Muscle of arm (tissue), 12 donors: ENCODE data around the gene RTEL1. TPM values are rescaled to one million over a fixed set of nuclear protein-coding genes. Genes with fewer than 3 reads are reported as not detected.
"Not testable (repeated sequence)": the region's sequence is repeated elsewhere in the genome, so short reads cannot be mapped to it uniquely, and the experiment has no call there.

Experiments
- DNase-seq: peaks from one replicate; pipeline ENCODE4 v3.0.0-alpha.2; 2013
- polyA plus RNA-seq, 12 donors: library from polyadenylated mRNA; unstranded; fragments of 120-200 nt; gene quantifications; one replicate each; pipeline ENCODE4 v1.2.1, GENCODE V29; 2013; ENCODE audit not compliant: insufficient read length in 12 of 12

The RTEL1 gene
- polyA plus RNA-seq, 12 donors, result 8.2 to 18.1 (median 10.8) TPM; not detected in 1

DNA sequence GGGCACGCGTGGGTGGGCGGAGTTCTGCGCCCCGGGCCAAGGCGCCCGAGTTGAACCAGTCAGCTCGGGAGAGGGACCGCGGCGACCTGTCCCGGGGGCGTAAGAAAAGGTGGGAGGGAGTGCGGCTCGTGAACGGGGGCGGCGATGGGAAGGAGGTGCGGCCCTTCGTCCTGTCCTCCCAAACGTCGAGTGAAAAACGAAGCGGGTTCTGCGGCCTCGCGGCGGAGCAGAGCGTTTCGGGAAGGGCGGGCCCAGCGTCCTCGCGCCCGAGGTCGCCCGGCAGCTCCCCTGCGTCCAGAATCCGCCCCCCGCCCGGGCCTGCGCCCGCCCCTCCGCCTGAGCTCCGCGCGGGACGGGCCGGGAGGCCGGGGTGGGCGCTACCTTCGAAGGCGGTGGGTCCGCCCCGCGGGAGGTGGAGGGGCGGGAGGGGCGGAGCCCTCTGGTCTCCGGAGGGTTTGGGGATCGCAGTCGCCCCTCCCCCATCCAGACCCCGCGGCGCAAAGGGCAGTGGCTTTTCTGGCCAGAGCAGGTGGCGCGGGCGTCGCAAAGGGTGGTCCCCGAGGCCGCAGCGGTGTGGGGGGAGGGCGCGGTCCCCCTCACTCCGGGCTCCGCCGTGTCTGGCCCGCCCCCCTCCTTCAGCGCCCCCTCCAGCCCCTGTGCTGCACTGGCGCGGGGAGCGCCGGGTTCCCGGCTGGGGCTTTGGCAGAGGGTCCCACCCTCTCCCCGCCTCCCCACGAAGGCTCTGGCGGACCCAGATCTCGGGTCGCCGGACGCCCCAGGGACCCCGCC lies 5.7 kb upstream of the RTEL1 start:
- no peak for DNase-seq

DNA sequence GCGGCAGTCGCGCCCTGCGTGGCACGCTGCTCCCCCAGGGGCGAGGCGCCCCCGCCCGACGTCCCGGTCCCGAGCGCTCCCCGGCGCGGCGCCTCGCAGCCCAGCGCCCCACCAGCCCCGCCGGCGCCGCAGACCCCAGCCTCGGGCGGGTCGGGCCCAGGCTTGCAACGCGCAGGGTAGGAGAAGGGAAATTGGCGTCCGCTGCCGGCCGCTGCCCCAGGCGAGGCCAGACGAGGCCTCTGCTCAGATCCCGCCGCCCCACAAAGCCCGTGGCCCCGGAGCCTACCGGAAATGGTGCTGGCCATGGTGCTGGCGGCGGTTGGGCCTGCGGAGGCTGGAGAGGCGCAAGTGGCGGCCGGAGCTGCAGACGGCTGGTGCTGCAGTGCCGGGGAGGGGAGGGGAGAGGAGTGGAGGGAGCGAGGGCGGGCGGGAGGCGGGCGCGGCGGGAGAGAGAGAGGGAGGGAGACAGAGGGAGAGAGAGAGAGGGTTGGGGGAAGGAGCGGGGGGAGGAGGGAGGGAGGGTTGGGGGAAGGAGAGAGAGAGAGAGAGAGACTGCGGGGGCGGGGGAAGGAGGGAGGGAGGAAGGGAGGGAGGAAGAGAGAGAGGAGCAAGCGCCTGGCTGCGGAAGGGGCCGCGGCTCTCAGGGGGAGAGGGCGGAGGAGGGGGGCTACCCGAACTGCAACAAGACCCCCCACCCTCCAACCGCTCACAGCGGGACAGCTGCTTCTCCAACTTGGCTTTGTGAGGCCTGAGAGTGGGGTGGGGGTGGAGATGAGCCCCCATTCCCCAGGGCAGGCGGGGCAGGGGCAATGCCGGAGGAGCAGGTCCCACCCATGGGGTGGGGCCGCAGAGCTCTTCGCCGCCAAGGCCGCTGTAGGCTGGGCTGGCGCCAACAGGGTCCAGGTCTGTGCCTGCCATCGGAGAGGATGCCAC lies 4.8 kb upstream of the RTEL1 start, which contains the start of gene STMN3:
Gene STMN3 (minus strand): TSS at position 384 of the 933 bp plus-strand sequence. CDS start 79 bp downstream, at position 305.
- DNase-seq, result peak; percentile 89

- no peak for DNase-seq
These were observed 4.0 kb upstream of the RTEL1 start for GRCh38 chr20:63653974-63654668.

- no peak for DNase-seq
These were observed 2.9 kb upstream of the RTEL1 start for GRCh38 chr20:63655249-63655648.

DNA sequence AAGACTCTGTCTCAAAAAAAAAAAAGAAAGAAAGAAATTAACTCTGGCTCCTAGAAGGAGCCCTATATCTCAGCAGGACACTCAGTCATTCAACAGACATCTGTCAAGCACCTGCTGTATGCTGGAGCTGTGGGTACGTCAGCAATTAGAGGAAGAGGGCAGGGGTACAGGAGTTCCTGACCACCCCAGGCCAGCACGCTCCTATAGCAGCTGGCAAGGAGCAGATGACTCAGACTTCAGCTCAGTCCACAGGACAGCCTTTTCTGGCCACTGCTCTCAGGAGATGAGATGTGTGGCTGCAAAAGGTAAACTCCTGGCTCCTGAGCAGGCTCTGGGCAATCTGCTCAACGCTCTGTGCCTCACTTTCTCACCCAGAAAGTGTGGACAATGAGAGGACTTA lies 1.7 kb upstream of the RTEL1 start:
- DNase-seq, result no peak

GRCh38 chr20:63657260-63657936 lies 714 bp upstream of the RTEL1 start:
- DNase-seq, result no peak

DNA sequence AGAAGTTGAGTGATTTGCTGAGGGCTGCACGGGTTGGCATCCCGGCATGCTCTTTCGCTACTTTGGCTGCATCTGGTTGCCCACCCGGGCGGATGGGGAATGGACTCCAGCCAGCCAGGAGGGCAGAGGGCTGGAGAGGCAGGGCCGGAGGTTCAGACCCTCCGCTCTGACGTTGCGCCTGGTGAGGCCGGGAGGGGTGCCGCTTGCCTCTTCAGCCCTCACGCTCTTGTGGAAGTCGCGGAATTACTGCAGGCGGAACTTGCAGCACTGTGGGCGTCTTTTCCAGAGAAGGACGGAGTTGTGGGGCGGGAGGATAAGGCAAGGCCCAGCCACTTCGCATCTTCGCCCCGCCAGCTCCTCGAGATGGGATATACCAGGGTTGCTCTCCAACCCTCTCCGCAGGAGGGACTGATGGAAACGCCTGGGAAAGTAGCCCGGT lies 656 bp downstream of the RTEL1 start:
- no peak for DNase-seq

DNA sequence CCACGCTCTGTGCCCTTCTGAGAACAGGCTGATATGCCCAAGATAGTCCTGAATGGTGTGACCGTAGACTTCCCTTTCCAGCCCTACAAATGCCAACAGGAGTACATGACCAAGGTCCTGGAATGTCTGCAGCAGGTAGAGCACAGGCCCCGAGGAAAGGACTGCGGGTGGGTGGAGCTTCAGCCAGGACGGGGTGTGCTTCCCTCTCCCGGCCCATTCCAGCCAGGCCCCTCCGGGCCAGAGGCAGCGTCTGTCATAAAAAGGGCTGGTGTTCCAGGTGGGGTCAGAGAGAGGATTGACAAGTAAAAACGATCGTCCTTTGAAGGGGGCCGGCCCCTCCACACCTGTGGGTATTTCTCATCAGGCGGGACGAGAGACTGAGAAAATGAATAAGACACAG lies 1.3 kb downstream of the RTEL1 start:
- DNase-seq, result no peak

- not testable (repeated sequence) for DNase-seq
These were observed 2.1 kb downstream of the RTEL1 start for GRCh38 chr20:63660174-63660573.

DNA sequence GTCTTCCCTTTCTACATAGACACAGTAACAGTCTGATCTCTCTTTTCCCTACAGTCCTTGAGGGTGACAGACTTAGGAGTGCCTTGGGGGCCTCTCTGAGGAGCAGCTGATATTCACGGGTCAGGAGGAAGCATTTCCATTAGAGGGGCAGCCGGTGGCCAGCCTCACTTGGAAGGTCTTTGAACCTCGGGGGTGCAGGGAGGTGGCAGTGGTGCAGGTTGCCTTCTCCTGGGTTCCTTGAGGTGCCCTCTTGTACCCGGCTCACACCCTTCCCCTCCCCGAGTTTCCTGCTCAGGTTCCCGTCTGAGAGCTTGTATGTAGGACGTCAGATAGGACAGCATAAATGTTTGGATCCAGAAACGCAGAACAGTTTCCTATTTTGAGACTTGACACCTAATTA lies 2.5 kb downstream of the RTEL1 start:
- DNase-seq, result no peak

- DNase-seq, result no peak
These were observed 3.0 kb downstream of the RTEL1 start for GRCh38 chr20:63661108-63661507.

DNA sequence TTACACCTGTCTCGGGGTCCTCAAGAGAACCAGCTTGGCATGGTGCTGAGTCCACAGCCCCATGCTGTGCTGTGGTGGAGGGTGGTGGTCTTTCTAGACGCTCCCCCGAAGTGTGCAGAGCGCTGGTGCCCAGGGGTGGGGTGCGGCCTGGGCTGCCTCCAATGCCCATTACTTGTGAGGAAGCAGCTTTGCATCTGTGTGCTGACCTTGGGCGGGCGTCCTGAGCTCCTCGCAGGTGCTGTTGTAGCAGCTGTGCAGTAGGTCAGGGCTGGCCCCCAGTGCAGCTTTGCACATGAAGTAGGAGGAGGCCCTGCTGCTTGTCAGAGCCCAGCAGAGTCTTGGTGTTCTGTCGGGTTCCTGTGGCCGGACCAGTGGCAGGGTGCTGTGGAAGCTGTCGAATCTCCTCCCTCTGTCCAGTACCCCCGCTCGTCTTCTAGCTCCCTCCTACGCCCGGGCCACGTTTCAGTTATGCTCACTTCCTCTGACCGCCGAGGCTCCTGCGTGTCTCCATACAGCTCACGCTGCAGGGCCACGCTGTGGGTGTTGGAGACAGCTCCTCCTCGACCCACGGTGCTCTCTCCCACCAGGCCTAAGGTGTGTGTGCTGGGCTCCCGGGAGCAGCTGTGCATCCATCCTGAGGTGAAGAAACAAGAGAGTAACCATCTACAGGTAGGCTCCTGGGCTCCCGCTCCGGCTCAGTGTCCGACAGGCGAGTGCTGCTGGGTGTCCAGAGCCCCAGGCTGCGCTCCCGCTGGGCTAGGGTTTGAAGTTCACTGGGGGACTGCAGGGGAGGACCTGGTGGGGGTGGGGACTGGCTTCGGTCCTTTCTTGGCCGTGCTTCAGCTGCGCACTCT lies 4.1 kb downstream of the RTEL1 start:
- DNase-seq, result no peak

DNA sequence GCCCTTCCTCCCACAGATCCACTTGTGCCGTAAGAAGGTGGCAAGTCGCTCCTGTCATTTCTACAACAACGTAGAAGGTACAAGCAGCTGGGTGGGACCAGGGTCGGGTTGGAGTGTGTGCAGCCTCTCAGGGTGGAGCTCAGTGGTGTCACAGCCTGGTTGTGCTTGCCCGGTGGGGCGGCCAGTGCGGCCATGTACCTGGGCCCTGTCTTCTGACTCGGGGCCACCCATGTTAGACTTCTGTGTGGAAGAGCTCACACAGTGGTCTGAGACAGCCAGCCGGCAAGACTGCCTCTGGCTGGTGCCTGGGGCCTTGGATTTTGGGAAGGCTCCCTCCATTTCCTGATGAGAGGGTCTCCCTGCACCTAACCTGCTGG lies 4.7 kb downstream of the RTEL1 start:
- DNase-seq, result no peak

- no peak for DNase-seq
These were observed 5.4 kb downstream of the RTEL1 start for GRCh38 chr20:63663332-63664066.

- DNase-seq, result no peak
These were observed 6.2 kb downstream of the RTEL1 start for GRCh38 chr20:63664143-63664851.

DNA sequence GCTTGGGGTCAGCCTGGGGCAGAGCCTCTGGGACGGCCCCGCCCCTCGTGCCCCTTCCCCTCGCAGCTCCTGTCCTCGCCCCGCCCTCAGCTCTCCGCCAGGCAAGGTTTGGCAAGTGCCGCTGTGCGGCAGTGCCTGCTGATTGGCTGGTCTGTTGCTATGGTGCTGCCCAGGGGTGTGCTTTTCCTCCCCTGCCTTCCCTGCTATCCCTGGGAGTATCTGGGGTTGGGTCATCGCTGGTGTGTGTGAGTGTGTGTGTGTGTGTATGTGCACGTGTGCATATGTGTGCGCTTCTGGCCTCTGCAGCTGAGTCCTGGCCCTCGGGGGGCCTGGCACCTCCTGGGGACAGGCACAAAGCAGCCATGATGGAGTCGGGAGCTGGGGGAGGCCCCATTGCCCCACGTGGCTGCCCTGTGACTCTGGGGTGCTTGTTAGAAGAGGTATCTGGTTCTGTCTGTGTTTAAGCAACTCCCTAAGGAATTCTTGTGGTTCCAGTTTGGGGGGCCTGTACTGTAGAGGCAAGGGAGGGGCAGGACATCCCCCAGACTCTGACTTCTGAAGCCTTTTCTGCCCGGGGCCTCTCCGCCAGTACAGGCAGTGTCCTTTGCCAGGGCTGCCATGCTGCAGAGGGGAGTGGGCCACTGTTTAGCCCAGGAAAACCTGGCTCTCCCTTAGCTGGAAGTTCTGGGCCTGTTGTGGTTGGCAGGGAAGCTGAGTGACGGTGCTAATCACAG lies 6.9 kb downstream of the RTEL1 start:
- no peak for DNase-seq

GRCh38 chr20:63665708-63666107 lies 7.6 kb downstream of the RTEL1 start:
- DNase-seq, result no peak

DNA sequence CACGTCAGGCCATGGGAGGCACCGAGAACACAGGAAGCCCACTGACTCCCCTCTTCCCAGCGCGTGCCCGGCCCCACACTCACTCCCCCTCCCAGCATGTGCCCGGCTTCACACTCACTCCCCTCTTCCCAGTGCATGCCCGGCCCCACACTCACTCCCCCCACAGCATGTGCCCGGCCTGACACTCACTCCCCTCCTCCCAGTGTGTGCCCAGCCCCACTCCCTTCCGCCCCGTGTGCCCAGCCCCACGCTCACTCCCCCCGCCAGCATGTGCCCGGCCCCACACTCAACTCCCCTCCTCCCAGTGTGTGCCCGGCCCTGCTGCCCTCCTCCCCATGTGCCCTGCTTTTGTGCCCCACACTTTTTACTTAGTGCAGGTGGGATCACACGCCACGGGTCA lies 9.7 kb downstream of the RTEL1 start:
- no peak for DNase-seq
